HG03135 (cell line): ENCODE data around the gene PITX1.

Source experiments
- ATAC-seq: cut with Tn5 transposase; IDR thresholded peaks from one replicate; pipeline ENCODE4 v1.9.1; 2021; ENCODE audit warnings: mild to moderate bottlenecking, moderate library complexity; ENCODE audit not compliant: unreplicated experiment

PITX1 gene

DNA sequence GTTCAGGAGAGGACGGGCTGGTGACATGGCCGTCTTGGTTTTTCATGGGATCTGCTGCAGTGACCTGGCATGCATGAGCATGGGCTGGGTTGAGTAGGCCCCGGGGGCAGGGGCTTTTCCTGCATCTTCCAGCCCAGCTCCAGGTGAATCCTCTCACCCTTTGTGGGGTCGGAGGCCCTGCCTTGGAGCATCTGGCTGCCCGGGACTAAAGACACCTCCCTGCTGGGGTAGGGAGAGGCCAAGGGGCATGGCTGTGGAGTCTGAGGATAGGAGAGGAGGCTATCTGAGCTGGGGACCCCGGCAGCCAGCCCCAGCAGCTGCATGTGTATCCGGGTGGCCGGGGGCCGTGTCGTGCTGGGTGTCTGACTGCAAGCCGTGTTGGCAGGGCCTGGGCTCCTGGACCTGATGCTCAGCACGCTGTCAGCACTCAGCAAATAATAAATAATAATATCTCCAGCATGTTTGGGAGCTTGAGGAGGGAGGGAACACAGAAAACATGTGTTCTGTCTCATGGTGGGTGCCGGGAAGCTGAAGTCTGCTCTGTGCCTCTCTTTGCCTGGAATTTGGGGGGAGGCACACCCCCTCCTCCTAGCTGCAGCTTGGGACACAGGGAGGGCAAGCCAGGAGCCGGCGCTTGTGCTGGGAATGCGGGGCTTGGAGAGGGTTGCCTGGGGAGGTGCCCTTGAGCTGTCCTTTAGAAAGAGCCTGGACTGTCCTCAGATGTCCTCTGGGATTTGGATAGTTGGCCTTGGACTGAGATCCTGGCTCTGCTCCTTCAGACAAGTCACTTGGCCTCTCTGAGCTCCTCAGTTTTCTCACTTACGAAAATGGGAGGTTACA lies 28.4 kb upstream of the PITX1 start:
- ATAC-seq = no peak

DNA sequence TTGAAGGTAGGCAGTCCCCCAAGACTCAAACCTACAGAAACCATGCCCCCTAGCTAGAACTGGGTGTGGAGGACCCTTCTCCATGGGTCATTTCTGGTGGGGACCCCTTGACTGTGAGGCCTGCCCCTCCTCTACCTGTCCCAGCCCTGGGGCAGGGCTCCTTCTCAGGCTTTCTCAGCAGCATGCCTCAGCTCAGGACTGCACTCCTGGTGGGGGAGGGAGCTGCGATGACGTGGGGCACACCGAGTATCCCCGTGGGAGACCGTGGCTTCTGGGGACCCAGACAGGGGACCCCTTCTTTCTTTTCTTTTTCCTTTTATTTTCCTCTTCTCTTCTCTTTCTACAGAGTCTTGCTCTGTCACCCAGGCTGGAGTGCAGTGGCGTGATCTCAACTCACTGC lies 27.0 kb upstream of the PITX1 start:
- no peak for ATAC-seq

GRCh38 chr5:135060021-135060420 lies 26.0 kb upstream of the PITX1 start:
- ATAC-seq = no peak

GRCh38 chr5:135059000-135059923 lies 25.2 kb upstream of the PITX1 start:
- no peak for ATAC-seq

DNA sequence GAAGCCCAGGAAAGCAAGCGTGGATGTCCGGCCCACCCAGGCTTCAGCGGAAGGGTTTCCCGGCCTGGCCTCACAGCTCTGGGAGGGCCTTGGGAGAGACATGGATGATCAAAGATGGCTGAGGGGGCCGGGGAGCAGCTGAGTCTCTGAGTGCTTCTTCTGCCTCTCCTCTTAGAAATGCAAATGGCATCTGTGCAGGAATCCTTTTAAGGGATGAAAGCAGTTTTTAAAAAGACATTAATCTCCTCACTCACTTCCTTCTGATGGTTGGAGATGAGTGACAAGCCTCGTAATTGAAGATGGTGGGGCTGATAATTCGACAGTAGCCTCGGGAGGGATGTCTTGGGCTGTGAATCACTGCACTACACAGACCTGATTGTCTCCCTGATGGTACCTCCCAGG lies 24.3 kb upstream of the PITX1 start:
- ATAC-seq = no peak

DNA sequence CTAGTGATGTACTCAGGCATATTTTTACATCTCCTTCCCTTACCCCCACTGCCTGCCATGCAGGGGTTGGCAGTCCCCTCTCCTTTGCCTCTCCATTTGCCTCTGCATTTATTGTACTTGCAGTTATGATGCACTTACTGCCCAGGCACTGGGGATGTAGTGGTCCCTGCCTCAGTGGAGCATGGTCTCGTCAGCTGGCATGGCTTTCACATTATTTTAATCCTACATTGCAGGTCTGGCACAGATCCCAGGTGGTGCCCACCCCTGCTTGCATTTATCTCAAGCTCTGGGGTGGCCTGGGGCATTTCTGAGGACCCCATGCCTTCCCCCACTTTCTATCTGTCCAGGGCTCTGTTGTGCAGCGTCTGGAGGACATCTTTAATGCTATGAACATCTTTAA lies 23.2 kb upstream of the PITX1 start:
- no peak for ATAC-seq

- ATAC-seq = no peak
Observed at GRCh38 chr5:135056316-135057030, 22.4 kb upstream of the PITX1 start.

- no peak for ATAC-seq
Observed at GRCh38 chr5:135055396-135055795, 21.4 kb upstream of the PITX1 start.

GRCh38 chr5:135054546-135054945 lies 20.5 kb upstream of the PITX1 start:
- no peak for ATAC-seq

GRCh38 chr5:135053989-135054388 lies 20.0 kb upstream of the PITX1 start:
- no peak for ATAC-seq

GRCh38 chr5:135053278-135053677 lies 19.2 kb upstream of the PITX1 start:
- peak; percentile 92 for ATAC-seq

DNA sequence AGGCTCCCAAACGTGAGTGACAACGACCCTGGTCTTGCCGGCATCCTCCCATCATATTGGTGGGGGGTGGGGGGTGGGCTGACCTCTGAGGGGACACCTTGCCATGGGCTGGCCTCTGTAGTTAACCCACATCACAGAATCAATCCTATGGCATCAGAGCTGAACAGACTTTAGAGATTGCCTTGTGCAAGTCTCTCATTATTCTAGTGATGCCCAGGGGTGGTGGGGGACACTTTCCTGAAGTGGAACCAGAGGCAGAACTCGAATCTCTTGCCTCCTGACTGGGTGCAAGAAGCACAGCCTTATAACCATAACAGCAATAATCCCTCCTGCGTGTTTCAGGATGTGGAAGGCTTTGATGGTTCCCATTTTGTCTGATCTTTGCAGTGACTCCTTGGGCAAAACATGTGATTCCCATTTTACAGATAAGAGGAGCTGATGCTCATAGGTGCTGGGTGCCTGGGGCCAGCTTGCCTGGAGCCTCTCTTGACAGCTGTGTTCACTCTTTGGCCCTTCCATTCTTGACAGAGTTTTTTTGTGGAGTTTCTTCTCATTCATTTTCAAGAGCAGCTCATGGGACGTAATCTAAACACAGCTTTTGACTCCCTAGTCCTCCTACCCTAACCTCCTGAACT lies 18.6 kb upstream of the PITX1 start:
- no peak for ATAC-seq

GRCh38 chr5:135051872-135052271 lies 17.8 kb upstream of the PITX1 start:
- ATAC-seq = no peak

- ATAC-seq = no peak
Observed at GRCh38 chr5:135051399-135051798, 17.4 kb upstream of the PITX1 start.

- no peak for ATAC-seq
Observed at GRCh38 chr5:135050244-135050767, 16.3 kb upstream of the PITX1 start.

DNA sequence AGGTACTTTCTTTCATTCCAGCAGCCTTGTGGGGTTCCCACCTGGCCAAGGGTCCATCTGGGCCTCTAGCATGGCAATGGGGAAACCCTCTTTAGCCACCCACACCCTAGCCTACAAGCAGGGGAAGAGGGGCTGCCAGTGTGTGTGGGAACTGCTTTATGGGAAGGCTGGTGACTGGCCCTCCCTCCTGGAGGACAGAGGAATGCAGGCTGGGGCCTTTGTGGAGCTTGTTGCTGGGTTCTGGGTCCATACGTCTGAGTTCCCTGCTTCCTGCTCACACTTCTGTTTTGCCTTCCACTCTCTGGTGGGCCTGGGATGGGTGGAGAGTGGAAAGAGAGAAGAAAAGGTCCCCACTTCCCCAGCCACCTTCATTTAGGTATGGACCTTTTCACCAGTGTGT lies 14.9 kb upstream of the PITX1 start:
- ATAC-seq = no peak

DNA sequence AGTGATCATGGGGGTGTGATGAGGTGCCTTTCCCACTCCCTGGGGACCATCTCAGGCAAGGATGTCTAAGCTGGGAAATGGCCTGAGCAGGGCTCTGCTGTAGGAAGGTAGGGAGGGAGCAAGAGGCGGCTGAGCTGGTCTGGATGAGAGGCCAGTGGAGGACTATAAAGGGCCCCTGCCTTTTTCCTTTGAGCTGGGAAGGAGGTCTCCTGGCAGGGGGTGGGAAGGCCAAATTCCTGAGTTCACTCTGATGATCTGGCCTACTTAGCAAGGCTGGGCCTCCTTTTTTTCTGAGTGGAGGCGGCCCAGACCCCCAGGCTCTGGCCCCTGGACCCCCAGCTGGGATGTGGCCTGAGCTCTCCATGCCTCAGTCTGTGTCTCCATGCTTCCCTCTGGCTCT lies 14.3 kb upstream of the PITX1 start:
- no peak for ATAC-seq

DNA sequence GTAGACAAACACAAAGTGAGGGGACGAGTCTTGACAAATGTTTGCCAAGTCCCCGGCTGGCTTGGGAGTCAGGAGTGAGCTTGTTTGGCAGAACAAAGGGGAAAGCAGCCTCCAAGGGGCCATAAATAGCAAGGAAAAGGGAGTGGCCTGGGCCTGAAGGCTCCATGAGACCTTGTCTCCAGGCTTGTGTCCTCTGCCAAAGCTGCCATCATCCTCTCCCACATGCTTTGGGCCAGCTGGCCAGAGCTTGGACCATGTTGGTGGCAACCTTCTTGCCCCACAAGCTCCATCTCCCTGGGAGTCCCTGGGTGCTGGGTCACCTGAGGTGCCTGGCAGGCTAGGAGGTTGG lies 13.3 kb upstream of the PITX1 start:
- no peak for ATAC-seq

DNA sequence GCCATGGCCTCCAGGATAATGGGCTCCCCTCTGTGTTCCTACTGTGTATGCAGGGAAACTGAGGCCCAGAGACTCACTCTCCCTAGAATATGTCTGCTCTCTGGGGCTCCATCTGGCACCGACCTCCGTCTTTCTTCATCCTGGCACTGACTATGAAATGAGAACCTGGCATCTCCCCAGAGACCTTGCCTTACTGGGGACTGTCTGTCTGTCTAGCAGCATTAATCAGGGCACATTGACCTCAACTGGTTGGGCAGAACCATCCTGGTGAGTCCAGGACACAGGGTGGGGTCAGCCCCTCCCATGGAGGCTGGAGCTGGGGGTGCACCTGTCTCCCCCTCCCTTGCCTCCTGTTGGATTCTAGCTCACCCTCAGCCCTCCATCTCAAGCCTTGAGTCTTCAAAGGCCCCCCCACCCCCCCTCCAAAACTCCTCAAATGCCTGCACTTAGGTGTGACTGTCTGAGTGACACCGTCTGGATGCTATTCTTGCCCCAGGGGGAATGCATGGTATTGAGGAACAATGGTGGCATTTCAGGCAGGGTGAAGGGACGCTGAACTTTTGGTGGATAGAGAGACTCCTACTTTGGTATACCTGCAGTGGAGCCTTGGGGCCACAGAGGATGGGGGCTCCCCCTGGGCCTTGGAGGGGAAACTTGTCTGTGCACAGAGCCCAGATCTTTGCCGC lies 12.8 kb upstream of the PITX1 start:
- no peak for ATAC-seq

- ATAC-seq = no peak
Observed at GRCh38 chr5:135045488-135045887, 11.5 kb upstream of the PITX1 start.
